Stimulated activated naive CD8-positive, alpha-beta T cell treated with anti-CD3 and anti-CD28 coated beads, Interleukin-15, Interleukin-2, amounts not matched to agents 100 U/mL and 50 U/mL, for 24 hours (primary cell): Measurements from ENCODE around the gene TAF8.
A peak's percentile ranks its signal among the peaks of the same experiment; 100 is the strongest.
"Not testable (repeated sequence)": the region's sequence is repeated elsewhere in the genome, so short reads cannot be mapped to it uniquely, and the experiment has no call there.

Source experiments
- ATAC-seq: fragments of 150-1000 bp; cut with Tn5 transposase; one replicate; pipeline ENCODE4 v1.10.0; 2021
- DNase-seq: peaks from one replicate; pipeline ENCODE4 v3.0.0; 2021

TAF8 gene

DNA sequence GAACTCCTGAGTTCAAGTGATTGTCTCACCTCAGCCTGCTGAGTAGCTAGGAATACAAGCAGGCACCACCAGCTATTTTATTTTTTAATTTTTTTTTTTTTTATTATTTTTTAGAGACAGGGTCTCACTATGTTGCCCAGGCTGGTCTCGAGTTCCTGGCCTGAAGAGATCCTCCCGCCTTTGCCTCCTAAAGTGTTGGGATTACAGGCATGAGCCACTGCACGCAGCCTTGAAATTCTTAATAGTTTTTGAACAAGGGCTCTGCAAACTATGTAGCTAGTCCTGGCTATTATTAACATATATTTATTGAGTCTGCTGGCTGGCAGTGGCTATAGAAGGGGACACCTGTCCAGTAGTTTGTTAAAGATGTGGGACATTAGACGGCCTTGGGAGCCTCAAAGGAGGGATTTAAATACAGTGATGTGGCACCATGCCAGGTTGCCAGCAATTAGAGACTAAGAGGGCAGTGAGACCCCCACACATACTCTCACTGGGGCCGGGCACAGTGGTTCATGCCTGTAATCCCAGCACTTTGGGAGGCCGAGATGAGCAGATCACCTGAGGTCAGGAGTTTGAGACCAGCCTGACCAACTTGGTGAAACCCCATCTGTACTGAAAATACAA lies 21.1 kb upstream of the TAF8 start:
- DNase-seq (no peak), ATAC-seq (no peak)

DNA sequence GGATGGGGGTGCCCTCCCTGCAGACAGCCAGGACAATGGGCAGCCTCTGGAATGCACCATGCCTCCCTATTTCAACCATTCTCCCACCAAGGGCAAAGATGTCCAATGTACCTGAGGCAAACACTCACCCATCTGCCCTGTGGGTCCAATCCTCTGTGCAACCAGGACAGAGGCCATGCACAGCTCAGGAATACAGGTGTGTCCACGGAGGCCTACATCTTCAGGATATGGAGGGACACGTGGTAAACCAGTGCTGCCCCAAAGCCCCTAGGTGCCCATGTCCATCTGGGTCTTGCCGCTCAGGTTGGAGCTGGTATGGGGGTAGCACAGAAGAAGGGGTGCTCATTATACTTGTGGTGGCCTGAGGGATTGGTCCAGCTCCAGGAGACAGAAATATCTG lies 20.4 kb upstream of the TAF8 start:
- no peak for DNase-seq
- ATAC-seq = no peak

DNA sequence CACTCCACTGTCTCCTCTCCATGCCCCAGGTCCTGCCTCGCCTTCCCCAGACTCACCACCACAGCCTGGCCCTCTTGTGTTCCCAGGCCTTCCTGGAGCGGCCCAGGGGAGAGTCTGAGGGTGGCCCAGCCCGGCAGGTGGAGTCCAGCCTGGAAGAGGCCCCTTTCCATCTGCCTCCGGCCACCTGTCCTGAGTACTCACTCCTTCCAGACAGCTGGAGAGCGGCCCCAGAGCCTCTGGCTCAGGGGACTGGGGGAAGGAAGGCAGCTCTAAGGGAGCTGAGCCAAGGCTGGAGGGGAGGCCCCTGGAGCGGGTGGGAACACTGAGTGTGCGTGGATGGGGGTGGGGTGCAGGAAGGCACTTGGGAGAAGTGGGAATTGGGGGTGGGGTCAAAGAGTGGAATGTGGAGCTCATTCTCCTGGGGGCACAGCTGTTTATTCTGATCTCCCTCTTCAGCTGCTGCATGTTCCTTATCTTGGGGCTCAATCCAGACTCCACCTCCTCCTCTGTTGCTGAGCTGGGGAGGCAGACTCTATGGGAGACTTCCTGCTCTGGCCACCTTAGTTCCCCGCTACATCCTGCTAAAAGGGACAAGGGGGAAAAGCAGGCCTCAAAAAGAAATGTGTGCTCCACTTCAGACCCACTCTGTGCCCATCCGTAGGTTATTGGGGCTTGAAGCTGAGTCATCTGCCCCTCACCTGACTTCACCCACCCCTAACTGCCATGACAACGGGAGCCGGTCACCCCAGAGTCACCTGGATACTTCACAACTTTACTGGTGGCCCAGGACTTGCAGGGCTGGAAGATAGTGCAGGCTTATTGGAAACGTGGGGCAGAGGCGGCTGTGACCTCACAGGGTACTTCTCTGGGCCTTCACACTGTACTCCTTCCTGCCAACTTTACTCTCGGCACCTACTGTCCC lies 19.5 kb upstream of the TAF8 start:
- ATAC-seq = peak; percentile 76
- peak; percentile 76 for DNase-seq

DNA sequence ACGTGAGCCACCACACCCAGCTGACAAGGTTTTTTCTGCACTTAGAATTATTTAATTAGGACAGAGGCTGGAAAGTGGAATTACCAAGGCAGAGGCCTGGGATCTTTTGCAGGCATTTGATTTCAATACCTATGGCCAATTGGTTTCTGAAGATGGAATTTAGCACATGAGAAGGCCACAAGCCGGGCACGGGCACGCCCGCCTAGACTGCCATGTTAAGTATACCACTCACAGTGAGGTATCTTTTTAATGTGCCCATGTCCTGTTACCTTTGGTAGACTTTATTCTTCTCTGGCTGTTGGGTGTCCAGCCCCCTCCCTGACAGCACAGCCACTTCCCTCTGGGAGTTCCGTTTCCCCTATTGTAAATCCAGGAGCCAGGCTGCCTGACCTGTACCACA lies 18.0 kb upstream of the TAF8 start:
- DNase-seq = no peak
- no peak for ATAC-seq

DNA sequence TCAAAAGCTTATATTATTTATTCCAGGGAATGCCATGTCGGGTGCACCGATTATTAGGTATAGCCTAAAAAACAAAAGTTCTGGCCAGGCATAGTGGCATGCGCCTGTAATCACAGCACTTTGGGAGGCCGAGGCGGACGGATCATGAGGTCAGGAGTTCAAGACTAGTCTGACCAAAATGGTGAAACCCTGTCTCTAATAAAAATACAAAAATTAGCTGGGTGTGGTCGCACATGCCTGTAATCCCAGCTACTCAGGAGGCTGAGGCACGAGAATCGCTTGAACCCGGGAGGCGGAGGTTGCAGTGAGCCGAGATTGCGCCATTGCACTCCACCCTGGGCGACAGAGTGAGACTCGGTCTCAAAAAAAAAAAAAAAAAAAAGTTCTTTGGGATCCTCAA lies 12.7 kb upstream of the TAF8 start:
- not testable (repeated sequence) for ATAC-seq, DNase-seq

DNA sequence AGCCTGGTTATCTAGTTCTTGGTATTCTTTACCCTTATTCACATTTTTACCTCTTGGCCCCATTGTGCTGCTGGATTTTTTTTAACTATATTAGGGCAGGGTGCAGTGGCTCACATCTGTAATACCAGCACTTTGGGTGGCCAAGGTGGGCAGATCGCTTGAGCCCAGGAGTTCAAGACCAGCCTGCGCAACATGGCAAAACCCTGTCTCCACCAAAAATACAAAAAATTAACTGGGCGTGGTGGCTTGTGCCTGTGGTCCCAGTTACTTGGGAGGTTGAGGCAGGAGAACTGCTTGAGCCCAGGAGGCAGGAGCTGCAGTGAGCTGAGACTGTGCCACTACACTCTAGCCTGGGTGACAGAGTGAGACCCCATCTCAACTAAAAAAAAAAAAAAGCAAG lies 12.2 kb upstream of the TAF8 start:
- no peak for ATAC-seq
- DNase-seq = no peak

DNA sequence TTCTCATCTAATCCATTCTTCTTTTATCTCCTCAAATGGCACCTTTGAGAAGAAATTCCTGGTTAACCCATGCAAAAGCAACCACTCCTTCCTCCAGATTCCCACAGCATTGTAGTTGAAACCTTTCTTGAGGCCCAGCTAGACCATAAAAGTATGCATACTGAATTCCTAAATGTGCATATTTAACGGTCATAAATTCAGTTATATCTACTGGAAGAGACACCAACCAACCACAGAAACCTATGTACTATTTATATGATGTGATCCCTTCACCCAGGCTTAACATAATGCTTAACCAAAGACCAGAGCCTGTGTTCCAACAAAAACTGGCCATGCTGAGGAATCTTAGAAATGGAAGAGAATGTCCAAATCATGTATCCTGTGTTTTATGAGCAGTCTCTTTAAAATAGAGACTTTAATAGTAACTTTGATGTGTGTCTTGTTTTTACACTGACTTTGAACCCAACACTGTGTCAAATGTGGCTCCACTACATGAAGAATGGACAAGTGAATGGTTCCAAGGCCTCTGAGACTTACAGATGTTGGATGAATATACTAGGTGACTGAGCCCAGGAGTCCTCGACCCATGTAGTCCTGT lies 11.4 kb upstream of the TAF8 start:
- no peak for ATAC-seq
- no peak for DNase-seq

DNA sequence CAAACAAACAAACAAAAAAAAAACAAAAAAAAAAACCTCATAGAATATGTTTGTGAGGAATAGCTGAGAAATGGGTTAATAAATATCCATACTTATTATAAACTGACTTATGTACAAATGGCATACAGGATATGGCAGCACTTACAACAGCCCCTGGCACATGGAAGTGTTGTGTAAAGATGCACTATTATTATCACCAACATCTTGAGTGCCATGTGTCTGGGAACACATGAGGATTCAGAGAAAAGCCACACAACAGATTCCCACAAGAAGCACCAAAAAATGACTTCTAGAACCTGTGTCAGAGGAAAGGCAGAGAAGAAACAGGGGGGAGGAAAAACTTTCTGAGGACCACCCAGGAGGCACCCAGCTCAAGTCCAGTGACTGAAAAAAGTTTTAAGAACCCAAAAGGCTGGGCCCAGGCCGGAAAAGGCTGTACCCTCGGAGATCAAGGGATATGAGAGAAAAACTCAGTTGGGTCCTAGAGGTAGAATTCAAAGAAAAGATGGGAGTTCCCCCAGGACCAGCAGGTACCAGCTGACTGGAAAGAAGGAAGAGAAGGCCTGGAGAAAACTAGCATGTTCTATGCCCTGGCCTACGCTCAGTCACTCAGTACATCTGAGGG lies 9.4 kb upstream of the TAF8 start:
- ATAC-seq = no peak
- DNase-seq = no peak

DNA sequence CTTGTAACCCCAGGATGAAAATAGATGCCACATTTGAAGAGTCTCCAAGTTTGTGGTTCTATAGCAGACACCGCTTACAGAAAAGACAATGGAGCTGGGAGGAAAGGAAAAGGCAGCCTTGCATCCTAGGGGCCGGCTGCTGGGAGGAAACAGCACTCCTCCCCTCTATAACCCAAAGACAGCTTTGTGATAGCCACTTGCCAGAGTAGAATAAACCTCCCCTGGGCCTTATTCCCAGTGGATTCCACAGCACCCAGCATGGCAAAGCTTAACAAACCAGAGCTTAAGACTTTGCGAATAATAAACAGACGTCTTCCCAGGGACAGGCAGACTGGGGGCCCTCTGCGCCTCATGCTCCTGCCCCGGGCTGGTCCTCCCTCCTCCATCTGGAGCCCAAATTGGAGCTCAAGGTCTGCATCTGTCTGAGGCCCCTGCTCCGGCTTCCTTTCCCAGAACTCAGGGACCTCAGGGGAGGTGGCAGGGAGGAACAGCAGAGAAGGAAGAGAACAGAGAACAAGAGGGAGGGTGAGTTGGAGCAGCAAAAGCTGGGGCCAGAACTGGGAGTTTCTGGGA lies 8.8 kb upstream of the TAF8 start:
- ATAC-seq (no peak), DNase-seq (no peak)

DNA sequence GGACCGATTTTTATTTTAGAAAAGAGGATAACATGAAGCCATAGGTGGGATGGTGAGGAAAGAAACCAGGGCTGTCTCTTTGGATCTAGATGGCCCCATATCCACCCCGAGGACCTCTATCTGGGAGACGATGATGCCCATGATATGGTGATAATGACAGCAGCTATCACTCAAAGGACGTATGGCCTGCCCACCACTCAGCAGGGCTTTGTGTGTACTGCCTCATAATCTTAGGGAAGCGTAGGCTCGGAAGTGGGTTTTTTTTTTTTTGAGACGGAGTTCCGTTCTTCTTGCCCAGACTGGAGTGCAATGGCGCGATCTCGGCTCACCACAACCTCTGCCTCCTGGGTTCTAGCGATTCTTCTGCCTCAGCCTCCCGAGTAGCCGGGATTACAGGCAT lies 8.2 kb upstream of the TAF8 start:
- ATAC-seq = no peak
- DNase-seq = no peak

DNA sequence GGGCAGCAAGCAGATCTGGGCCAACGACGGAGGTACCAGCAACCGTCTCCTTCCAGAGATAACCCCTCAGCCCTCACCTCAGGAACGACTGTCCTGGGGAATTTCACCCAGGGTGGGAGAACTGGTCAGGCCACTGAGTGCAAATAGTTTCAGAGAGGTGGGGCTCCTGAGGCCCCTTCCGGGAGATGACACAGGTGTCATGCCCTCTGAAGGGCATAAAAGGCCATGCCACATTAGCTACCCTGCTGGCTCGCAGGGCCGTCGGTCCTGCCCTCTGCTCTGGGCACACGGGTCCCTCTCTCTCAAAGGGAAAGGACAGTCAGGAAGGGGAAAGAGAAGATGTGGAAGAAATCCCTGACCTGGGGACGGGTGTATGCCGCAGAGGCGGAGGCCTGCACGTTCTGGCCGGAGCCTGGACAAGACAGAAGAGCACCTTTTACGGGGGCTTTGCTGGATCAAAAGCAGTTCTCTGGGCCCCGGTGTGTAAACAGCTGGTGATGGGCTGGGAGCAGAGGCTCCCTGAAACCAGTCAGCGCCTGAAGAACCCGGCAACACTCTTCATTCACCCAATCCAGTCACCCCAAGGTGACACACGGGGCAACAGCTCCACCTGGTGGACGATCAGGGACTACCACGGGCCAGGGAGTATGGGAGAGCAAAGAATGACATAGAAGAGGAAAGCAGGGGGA lies 6.4 kb upstream of the TAF8 start:
- peak; percentile 51 for ATAC-seq
- DNase-seq = peak; percentile 95

DNA sequence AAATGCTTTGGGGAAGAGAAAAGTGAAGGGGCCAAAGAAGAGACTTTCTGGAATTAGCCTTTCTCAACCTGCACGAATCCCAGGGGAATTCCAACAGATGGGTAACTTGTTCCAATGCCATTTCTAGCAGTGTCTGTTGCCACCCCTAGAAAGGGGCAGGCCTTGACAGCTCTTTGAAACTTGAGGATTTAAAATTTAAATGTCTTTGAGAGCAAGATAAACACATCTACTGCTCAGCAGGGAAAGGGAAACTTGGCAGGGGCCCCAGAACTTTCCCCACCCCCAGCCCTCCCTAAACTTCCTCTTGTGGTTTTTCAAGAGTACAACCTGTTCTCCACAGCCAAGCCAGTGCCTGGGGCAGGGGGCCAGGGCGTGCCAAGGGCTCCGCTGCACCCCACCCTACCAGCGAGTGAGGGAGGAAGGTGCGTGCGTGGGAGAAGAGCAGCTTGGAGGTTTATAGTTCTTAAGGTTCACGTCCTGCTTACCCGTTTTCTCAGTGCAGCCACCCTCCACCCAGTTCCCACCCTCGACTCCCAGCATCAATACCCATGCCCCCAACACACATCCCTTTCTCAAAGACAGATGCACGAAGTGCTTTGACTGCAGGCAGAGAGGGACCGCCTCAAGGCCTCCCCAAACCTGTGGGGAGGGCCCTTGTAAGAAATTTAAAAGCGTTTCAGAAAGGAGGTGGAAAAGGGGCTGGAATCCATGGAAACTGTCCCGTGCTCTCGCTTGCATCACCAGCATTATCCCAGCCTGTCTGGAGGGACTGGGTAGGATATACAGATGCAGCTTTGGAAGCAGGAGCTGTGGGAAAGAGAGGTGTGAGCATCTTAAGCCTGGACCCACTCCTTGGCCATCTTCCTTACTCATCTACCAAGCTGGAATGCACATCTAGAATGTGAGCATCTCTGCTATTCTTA lies 4.5 kb upstream of the TAF8 start:
- DNase-seq (peak; percentile 75), ATAC-seq (peak; percentile 12)

DNA sequence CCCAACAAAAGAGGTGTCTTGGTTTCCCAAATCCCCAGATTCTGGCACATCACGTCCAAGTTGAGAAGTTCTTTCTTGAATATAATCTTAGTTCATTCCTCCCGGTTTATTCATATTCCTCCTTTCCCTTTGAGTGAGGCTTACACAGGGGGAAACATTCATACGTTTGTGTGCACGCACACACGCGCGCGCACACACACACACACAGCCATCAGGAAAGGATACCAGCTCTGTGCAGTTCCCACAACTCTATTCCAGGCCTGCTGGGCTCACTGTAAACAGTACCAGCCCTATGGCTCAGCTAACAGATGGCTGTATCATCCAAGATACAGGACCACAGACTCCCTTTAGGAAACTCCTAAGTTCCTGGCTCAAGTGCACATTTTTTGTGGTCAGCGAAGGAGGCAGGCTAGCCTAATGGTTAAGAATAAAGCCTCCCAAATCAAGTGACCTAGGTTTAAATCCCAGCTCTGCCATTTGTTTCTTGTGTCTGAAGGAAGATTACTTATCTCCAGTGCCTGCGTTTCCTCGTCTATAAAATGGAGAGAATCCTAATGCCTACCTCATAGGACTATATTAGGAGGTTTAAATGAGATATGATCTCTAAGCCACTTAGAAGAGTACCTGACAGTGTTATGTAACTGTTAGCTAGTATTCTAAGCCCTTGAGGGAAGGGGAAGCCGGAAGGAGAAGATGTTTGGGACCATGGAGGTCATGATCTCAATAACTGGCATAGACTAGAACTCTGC lies 3.7 kb upstream of the TAF8 start:
- DNase-seq = no peak
- no peak for ATAC-seq

DNA sequence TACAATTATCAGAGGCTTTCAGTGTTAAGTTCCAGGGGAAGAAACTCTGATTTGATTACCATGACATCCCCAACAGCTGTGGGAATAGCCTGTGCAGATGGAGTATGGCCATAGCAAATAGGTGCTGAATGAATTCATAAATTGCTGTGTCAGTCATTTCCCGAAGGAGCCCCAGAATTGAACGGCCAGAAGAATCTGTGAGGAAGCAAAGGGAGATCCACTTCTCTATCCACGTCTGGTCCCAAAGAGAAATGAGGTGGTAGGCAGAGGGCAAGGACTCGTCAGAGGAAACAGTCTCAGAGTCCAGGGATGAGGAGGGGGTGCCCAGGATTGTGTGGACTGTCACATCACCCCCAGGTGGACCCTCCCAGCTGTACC lies 3.1 kb upstream of the TAF8 start:
- ATAC-seq (no peak), DNase-seq (no peak)

DNA sequence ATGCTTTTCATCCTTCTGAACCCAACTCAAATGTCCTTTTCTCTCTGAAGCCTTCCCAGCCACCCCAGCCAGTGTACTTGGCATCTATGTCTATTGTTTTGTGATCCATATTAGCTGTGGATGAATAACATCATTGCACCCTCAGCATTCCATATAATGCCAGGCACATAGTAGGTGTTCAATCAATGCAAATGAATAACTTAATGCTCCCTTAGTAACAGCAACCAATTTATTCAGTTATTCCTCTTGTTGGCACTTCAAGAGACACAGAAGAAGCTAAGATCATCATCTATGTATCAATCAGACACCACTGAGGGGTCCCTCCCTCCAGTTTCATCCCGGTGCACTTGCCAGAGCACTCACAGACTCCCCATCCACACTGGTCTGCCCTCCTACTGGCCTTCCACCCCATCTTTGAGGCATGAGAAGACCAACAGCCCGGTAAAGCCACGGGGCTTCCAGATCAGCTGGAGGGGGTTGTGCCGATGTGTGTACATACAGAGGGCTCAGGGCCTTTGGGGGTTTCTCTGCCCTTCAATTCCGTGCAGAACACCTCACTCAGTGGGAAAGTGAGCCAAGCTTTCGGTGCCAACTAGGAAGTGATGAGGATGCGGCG lies 2.4 kb upstream of the TAF8 start:
- no peak for DNase-seq
- ATAC-seq = peak; percentile 1

DNA sequence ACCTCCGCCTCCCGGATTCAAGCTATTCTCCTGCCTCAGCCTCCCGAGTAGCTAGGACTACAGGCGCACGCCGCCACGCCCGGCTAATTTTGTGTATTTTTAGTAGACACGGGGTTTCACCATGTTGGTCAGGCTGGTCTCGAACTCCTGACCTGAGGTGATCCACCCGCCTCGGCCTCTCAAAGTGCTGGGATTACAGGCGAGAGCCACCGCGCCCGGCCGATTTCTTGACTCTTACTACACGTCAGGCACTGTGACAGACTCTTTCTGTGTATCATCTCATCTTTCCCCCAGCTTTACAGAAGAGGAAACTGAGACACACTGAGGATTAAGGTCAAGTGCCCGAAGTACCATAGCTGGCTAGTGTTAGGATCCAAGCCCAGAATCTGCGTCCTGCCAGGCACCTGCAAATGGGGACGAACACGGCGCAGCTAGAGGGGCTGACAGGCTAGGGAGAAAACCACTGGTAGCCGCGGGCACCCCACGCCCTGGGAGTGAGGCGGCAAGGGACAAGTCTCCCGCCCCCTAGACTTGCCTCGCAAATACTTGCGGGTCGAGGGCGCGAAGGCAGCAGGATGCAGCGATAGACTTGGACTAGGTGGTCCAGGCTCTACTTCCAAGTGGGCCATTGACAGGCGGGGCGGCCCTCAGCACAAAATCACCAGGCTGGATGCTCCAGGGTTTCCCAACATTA lies 1.1 kb upstream of the TAF8 start:
- DNase-seq = no peak
- no peak for ATAC-seq

DNA sequence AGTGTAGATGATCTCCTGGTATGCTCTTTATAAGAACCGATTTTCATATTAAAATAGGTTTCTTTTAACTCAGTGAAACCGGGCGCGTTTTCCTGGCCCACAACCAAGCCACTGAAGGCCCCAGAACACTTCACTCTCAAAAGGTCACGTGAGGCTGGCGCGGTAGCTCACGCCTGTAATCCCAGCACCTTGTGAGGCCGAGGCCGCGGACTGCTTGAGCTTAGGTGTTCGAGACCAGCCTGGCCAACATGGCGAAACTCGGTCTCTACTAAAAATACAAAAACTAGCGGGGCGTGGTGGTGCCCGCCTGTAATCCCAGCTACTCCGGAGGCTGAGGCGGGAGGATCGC lies 402 bp upstream of the TAF8 start:
- ATAC-seq (no peak), DNase-seq (peak; percentile 60)

DNA sequence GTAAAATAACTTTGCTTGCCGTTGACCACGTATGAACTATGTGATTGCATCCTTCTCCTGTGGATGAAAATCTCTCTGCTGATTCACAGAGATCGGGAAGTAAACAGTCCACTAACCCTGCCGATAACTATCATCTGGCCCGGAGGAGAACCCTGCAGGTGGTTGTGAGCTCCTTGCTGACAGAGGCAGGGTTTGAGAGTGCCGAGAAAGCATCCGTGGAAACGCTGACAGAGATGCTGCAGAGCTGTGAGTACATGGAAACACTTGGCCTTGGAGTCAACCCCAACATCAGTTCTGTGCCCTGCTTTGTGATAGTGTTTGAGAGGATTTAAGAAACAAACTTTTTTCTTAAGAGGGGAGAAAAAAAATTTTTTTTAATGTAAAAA lies 937 bp downstream of the TAF8 start:
- no peak for DNase-seq
- no peak for ATAC-seq

DNA sequence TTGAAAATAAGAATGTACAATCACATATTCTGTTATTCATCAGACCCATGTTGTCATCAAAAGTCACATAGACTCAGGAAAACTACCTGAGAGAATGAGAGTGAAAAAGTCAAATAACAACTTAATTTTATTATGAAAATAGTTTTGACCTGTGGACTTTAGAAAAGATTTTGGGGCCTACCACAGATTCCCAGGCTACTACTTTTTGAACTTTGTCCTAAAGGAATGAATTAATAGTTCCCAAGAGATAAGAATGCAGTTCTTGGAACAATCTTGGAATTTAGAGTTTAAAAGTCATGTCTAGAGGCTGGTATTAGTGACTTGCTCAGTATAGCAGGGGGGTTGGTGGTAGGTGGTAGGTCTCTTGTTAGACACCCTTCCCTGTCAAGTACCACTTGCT lies 3.3 kb downstream of the TAF8 start:
- DNase-seq (no peak), ATAC-seq (no peak)
